Cardiac muscle cell (in vitro differentiated cells and primary cell): ENCODE measurements around the gene RAD23A. TPM values are rescaled to one million over a fixed set of nuclear protein-coding genes. Genes with fewer than 3 reads are reported as not detected.
A peak's percentile ranks its signal among the peaks of the same experiment; 100 is the strongest.
"Not testable (repeated sequence)": the region's sequence is repeated elsewhere in the genome, so short reads cannot be mapped to it uniquely, and the experiment has no call there.

Experiments
- DNase-seq, 2 donors: peaks; one replicate each; pipeline versions ENCODE4 v3.0.0 to v3.0.0-alpha.2; 2010 to 2017; ENCODE audit warnings: low read depth in 1 of 2, low spot score in 1 of 2
- H3K27ac ChIP-seq: fragments of 200-600 bp; sonication (generic); 2 replicates; pipeline ENCODE4 v1.5.1; 2016
- H3K27me3 ChIP-seq: fragments of 200-600 bp; sonication (generic); 2 replicates; pipeline ENCODE4 v1.6.0; 2016; ENCODE audit warnings: control low read depth
- H3K36me3 ChIP-seq: fragments of 200-600 bp; sonication (generic); 2 replicates; pipeline ENCODE4 v1.5.1; 2016; ENCODE audit warnings: control low read depth
- H3K4me1 ChIP-seq: fragments of 200-600 bp; sonication (generic); 2 replicates; pipeline ENCODE4 v1.8.1; 2017; ENCODE audit warnings: low read depth, mild to moderate bottlenecking, mixed run types
- H3K4me3 ChIP-seq: fragments of 200-600 bp; sonication (generic); 2 replicates; pipeline ENCODE4 v1.5.1; 2016; ENCODE audit warnings: mild to moderate bottlenecking
- H3K9me3 ChIP-seq: fragments of 200-600 bp; sonication (generic); 2 replicates; pipeline ENCODE4 v1.5.1; 2017; ENCODE audit warnings: low read depth, mild to moderate bottlenecking, control low read depth
- polyA plus RNA-seq: library from polyadenylated mRNA; unstranded; fragments of >200 nt; fragmentation: Nextera tagmentation; extraction: Ambion mirVana; gene quantifications from 2 replicates; pipeline ENCODE4 v1.2.1, GENCODE V29; 2016
- total RNA-seq: library from RNA; depleted of rRNA; stranded (reverse); fragments of >200 nt; gene quantifications from 2 replicates; pipeline ENCODE4 v1.2.3, GENCODE V29; 2016
- TF ChIP-seq, protein P1 (sequence below): IDR thresholded peaks from 2 replicates; pipeline ENCODE4 v1.5.1; 2012; ENCODE audit warnings: low read depth, mild to moderate bottlenecking, low read length

Gene RAD23A
- total and polyA plus RNA-seq, 2 experiments from 2014 or later: 182 to 191 TPM

- TF ChIP-seq, protein P1, sequence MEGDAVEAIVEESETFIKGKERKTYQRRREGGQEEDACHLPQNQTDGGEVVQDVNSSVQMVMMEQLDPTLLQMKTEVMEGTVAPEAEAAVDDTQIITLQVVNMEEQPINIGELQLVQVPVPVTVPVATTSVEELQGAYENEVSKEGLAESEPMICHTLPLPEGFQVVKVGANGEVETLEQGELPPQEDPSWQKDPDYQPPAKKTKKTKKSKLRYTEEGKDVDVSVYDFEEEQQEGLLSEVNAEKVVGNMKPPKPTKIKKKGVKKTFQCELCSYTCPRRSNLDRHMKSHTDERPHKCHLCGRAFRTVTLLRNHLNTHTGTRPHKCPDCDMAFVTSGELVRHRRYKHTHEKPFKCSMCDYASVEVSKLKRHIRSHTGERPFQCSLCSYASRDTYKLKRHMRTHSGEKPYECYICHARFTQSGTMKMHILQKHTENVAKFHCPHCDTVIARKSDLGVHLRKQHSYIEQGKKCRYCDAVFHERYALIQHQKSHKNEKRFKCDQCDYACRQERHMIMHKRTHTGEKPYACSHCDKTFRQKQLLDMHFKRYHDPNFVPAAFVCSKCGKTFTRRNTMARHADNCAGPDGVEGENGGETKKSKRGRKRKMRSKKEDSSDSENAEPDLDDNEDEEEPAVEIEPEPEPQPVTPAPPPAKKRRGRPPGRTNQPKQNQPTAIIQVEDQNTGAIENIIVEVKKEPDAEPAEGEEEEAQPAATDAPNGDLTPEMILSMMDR: no peak
- H3K4me3 ChIP-seq: no peak overlapping the region
- no peaks in the 10 kb centered on the region for H3K9me3 ChIP-seq
- DNase-seq: peak; percentile 43 to 91
- H3K36me3 ChIP-seq: no peaks in the 10 kb centered on the region
- no peaks in the 10 kb centered on the region for H3K27me3 ChIP-seq
- H3K4me1 ChIP-seq: peaks cover 6% of the 10 kb centered on the region
- no peak overlapping the region for H3K27ac ChIP-seq
Measured at GRCh38 chr19:12913011-12913561, 32.6 kb upstream of the RAD23A start.

GRCh38 chr19:12913851-12914690, 31.6 kb upstream of the RAD23A start:
- no peak overlapping the region for H3K4me3 ChIP-seq
- peaks cover 6% of the 10 kb centered on the region for H3K4me1 ChIP-seq
- no peaks in the 10 kb centered on the region for H3K27me3 ChIP-seq
- H3K9me3 ChIP-seq: no peaks in the 10 kb centered on the region
- H3K36me3 ChIP-seq: no peaks in the 10 kb centered on the region
- peak in 1 of 2 donors; percentile 75 for DNase-seq
- TF ChIP-seq, protein P1: no peak
- no peak overlapping the region for H3K27ac ChIP-seq

GRCh38 chr19:12915860-12916259, 29.8 kb upstream of the RAD23A start:
- H3K27ac ChIP-seq, H3K4me3 ChIP-seq, H3K27me3 ChIP-seq, H3K4me1 ChIP-seq, H3K36me3 ChIP-seq, DNase-seq, H3K9me3 ChIP-seq: not testable (repeated sequence)

DNA sequence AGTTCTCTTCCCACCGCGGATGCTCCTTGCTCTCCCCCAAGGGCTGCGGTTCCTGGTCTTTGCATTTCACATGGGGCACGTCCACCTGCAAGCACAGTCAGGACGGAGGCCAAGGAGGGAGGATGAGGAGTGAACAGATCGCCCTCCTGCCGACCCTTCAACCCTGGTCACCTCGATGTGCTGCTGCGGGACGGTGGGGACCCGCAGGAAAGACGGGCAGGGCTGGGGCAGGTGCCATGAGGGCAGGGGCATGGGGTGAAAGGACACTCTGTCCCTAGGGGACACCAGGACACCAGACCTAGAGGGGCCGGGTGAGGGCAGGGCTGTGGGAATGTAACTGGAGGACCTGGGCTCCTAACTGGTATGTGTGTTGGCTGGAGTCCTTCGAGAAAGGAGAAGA, 27.4 kb upstream of the RAD23A start:
- H3K9me3 ChIP-seq: no peaks in the 10 kb centered on the region
- peaks cover 5% of the 10 kb centered on the region for H3K4me1 ChIP-seq
- TF ChIP-seq, protein P1: no peak
- H3K27me3 ChIP-seq: no peaks in the 10 kb centered on the region
- H3K36me3 ChIP-seq: peaks cover 9% of the 10 kb centered on the region
- DNase-seq: no peak
- H3K4me3 ChIP-seq: no peak overlapping the region
- H3K27ac ChIP-seq: no peak overlapping the region

- no peak overlapping the region for H3K4me3 ChIP-seq
- H3K36me3 ChIP-seq: peaks cover 36% of the 10 kb centered on the region
- TF ChIP-seq, protein P1: no peak
- DNase-seq: no peak
- no peaks in the 10 kb centered on the region for H3K4me1 ChIP-seq
- no peaks in the 10 kb centered on the region for H3K9me3 ChIP-seq
- no peak overlapping the region for H3K27ac ChIP-seq
- H3K27me3 ChIP-seq: no peaks in the 10 kb centered on the region
Measured at GRCh38 chr19:12921047-12921446, 24.6 kb upstream of the RAD23A start.

DNA sequence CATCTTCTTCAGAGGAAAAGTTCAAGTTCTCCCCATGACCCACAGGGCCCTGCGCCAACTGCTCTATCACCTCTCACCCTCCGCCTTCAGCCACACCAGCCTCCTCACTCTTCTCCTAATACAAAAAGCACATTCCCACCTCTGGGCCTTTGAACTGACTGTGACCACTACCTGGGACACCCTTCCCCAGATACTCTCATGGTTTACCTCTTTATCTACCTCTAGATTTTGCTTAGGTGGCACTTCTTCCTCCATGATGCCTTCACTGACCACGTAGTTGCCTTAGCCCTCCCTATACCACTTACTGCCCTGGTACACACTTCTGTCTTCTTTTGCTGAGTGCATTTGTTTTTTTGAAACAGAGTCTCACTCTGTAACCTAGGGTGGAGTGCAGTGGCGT, 22.7 kb upstream of the RAD23A start:
- TF ChIP-seq, protein P1: no peak
- peaks cover 48% of the 10 kb centered on the region for H3K36me3 ChIP-seq
- no peaks in the 10 kb centered on the region for H3K9me3 ChIP-seq
- no peaks in the 10 kb centered on the region for H3K4me1 ChIP-seq
- H3K27ac ChIP-seq: no peak overlapping the region
- H3K27me3 ChIP-seq: no peaks in the 10 kb centered on the region
- H3K4me3 ChIP-seq: no peak overlapping the region
- DNase-seq: no peak
